Upper lobe of left lung (tissue), 6 donors: Measurements from ENCODE around the gene UBE2N. TPM values are rescaled to one million over a fixed set of nuclear protein-coding genes. Genes with fewer than 3 reads are reported as not detected.
A peak's percentile ranks its signal among the peaks of the same experiment; 100 is the strongest.
"Not testable (repeated sequence)": the region's sequence is repeated elsewhere in the genome, so short reads cannot be mapped to it uniquely, and the experiment has no call there.

Experiments used
- ATAC-seq, 2 donors: fragments of 200-7000 bp; cut with Tn5 transposase; one replicate each; pipeline ENCODE4 v1.9.1; 2022; ENCODE audit warnings: mild to moderate bottlenecking in 2 of 2, moderate library complexity in 2 of 2; ENCODE audit not compliant: low FRiP score in 2 of 2
- DNase-seq, 2 donors: peaks; one replicate each; pipeline ENCODE4 v3.0.0-alpha.2; 2019 to 2020
- H3K27ac ChIP-seq, 4 donors: fragments of 200-600 bp; sonication (generic); one replicate each; pipeline ENCODE4 v1.5.1; 2016 to 2019
- H3K27me3 ChIP-seq, 4 donors: fragments of 200-600 bp; sonication (generic); one replicate each; pipeline ENCODE4 v1.5.1; 2017 to 2019
- H3K36me3 ChIP-seq, 4 donors: fragments of 200-600 bp; sonication (generic); one replicate each; pipeline ENCODE4 v1.5.1; 2016 to 2019
- H3K4me1 ChIP-seq, 4 donors: fragments of 200-600 bp; sonication (generic); one replicate each; pipeline ENCODE4 v1.5.1; 2018 to 2019
- H3K4me3 ChIP-seq, 4 donors: fragments of 200-600 bp; sonication (generic); one replicate each; pipeline ENCODE4 v1.5.1; 2017 to 2019; ENCODE audit warnings: mild to moderate bottlenecking in 2 of 4, moderate library complexity in 1 of 4
- H3K9me3 ChIP-seq, 4 donors: fragments of 200-600 bp; sonication (generic); one replicate each; pipeline ENCODE4 v1.5.1; 2018 to 2019
- EP300 ChIP-seq, 4 donors: sonication (generic); formaldehyde crosslinking; IDR thresholded peaks; one replicate each; pipeline ENCODE4 v1.5.1; 2017; ENCODE audit warnings: antibody characterized with exemption in 4 of 4, control low read depth in 2 of 4
- POLR2A ChIP-seq, 4 donors: fragments of 450-650 bp; IDR thresholded peaks; one replicate each; pipeline ENCODE4 v1.5.1; 2016 to 2017; ENCODE audit warnings: antibody characterized with exemption in 4 of 4, mild to moderate bottlenecking in 2 of 4
- POLR2AphosphoS5 ChIP-seq, 2 donors: sonication (generic); formaldehyde crosslinking; IDR thresholded peaks; one replicate each; pipeline ENCODE4 v1.5.1; 2017; ENCODE audit warnings: antibody characterized with exemption in 2 of 2
- WGBS, 2 donors: methylation state at CpG; one replicate each; pipeline ENCODE4 v1.1.5; 2017 to 2018; 5-methylcytosine and 5-hydroxymethylcytosine counted together
- total RNA-seq, 6 donors: library from RNA; depleted of rRNA in 4 of 6; stranded (reverse); fragments of >200 nt in 4 of 6; gene quantifications; one replicate each; pipeline versions ENCODE4 v1.1.0 to v1.2.1, GENCODE V29; 2016 to 2021
- TF ChIP-seq, protein P1 (sequence below), 6 experiments: fragments of 450-650 bp in 4 of 6; fragments of 200-600 bp in 2 of 6; sonication (generic) in 2 of 6; IDR thresholded peaks; one replicate each; pipeline ENCODE4 v1.5.1; 2016 to 2019; ENCODE audit warnings: antibody characterized with exemption in 6 of 6
- donor health status: DM: no; HTN: no; CAD: no; lungs with moderate emphysema.
- donor health status: DM: no; HTN: yes; CAD: no; lungs with severe emphysema.

Gene UBE2N
- total RNA-seq, 6 donors from 2014 or later = 10.0 to 78.1 (median 46.3) TPM

DNA sequence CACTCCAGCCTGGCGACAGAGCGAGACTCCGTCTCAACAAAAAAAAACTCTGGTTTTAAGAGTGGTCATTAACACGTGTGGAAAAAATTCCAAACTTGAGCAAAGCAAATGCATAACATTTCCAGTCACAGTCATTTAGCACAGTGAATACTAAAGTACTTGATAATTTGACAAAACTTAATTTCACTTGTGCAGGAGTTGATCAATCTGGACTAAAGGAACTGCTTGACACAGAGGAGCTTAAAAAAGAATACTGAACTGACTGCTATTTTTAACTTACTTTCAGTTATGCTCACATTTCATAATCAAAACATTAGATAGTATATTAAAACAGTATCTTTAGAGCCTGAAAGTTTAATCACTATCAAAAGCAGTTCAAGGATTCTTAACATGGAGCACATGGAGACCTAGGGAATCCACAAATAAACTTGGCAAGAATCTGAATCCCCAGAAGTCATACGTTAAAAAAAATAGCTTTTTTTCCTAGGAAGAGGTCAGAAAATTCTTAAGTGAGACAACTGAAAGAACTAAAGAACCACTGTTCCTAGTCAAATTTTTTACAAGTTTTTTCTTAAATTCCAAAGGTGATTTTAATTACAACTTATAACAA is 7.4 kb downstream of the UBE2N start:
- Histone ChIP-seq H3K27ac (peak overlapping the region in 3 of 4 donors; percentile 4 to 49 (median 7)), H3K4me1 (peaks cover 20 to 66% (median 37%) of the 10 kb centered on the region in 4 donors), H3K9me3 (no peaks in the 10 kb centered on the region), H3K4me3 (no peak overlapping the region), H3K27me3 (no peaks in the 10 kb centered on the region), H3K36me3 (no peaks in the 10 kb centered on the region)
- DNase-seq = no peak
- TF ChIP-seq POLR2A (IDR thresholded peaks at IDR 0.05) (no peak), POLR2AphosphoS5 (IDR thresholded peaks at IDR 0.05) (no peak), EP300 (IDR thresholded peaks at IDR 0.05) (no peak)
- TF ChIP-seq, protein P1, sequence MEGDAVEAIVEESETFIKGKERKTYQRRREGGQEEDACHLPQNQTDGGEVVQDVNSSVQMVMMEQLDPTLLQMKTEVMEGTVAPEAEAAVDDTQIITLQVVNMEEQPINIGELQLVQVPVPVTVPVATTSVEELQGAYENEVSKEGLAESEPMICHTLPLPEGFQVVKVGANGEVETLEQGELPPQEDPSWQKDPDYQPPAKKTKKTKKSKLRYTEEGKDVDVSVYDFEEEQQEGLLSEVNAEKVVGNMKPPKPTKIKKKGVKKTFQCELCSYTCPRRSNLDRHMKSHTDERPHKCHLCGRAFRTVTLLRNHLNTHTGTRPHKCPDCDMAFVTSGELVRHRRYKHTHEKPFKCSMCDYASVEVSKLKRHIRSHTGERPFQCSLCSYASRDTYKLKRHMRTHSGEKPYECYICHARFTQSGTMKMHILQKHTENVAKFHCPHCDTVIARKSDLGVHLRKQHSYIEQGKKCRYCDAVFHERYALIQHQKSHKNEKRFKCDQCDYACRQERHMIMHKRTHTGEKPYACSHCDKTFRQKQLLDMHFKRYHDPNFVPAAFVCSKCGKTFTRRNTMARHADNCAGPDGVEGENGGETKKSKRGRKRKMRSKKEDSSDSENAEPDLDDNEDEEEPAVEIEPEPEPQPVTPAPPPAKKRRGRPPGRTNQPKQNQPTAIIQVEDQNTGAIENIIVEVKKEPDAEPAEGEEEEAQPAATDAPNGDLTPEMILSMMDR (IDR thresholded peaks at IDR 0.05) = no peak
- ATAC-seq = peak in 1 of 2 donors; percentile 32
- 51 to 57% methylated on average over 5 of the region's 5 CpGs for WGBS, 2 donors

DNA sequence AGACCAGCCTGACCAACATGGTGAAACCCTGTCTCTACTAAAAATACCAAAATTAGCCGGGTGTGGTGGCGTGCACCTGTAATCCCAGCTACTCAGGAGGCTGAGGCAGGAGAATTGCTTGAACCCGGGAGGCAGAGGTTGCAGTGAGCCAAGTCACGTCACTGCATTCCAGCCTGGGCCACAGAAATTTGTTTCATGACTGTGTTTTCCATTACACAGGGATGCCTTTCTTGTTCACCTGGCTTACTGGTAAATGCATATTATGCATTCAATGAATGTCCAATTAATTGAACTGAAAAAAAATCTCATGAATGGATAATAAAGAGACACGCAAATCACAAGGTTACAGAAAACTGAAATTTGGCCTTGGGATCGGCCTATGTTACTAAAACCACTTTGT is 9.7 kb downstream of the UBE2N start:
- 86 to 95% methylated on average over 6 of the region's 6 CpGs for WGBS, 2 donors
- not testable (repeated sequence) for H3K27ac ChIP-seq, DNase-seq, H3K27me3 ChIP-seq, ATAC-seq, H3K4me3 ChIP-seq, H3K36me3 ChIP-seq, H3K9me3 ChIP-seq
- H3K4me1 ChIP-seq = peaks cover 21 to 65% (median 41%) of the 10 kb centered on the region in 4 donors

DNA sequence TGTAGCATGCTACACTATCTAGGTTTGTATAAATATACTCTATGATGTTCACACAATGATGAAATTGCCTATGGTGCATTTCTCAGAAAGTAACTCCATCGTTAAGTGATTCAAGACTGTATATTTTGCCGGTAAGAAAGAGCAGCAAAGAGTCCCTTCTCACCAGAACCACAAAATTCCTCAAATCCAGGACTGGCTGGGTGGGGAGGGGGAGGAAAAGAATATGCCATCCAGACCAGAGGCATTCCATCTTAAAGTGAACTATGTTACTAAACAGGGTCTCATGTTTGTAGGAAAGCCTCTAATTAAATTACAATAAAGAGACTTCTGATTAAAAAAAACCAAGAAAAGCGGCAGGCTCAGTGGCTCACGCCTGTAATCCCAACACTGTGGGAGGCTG is 11.5 kb downstream of the UBE2N start:
- H3K27ac ChIP-seq = no peak overlapping the region
- no peak for DNase-seq
- H3K27me3 ChIP-seq = no peaks in the 10 kb centered on the region
- H3K4me3 ChIP-seq = no peak overlapping the region
- H3K4me1 ChIP-seq = peaks cover 38 to 71% (median 55%) of the 10 kb centered on the region in 4 donors
- ATAC-seq = no peak
- TF ChIP-seq, protein P1 (IDR thresholded peaks at IDR 0.05) = no peak
- TF ChIP-seq EP300 (IDR thresholded peaks at IDR 0.05) = no peak
- TF ChIP-seq POLR2AphosphoS5 (IDR thresholded peaks at IDR 0.05) = no peak
- TF ChIP-seq POLR2A (IDR thresholded peaks at IDR 0.05) = no peak
- 73 to 75% methylated on average over 4 of the region's 4 CpGs for WGBS, 2 donors
- H3K36me3 ChIP-seq = no peaks in the 10 kb centered on the region
- H3K9me3 ChIP-seq = no peaks in the 10 kb centered on the region

DNA sequence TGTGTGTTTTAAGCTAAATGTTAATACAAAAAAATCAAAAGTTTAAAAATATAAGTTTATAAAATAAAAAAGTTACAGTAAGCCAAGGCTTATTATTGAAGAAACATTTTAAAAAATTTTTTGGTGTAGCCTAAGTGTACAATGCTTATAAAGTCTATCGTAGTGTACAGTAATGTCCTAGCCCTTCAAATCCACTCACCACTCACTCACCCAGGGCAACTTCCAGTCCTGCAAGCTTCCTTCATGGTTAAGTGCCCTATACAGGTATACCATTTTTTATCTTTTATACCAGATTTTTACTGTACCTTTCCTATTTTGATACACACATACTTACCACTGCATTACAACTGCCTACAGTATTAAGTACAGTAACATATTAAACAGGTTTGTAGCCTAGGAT is 11.9 kb downstream of the UBE2N start:
- Histone ChIP-seq H3K36me3 (no peaks in the 10 kb centered on the region), H3K9me3 (no peaks in the 10 kb centered on the region), H3K27ac (no peak overlapping the region), H3K4me1 (peaks cover 40 to 68% (median 55%) of the 10 kb centered on the region in 4 donors), H3K4me3 (no peak overlapping the region), H3K27me3 (no peaks in the 10 kb centered on the region)
- TF ChIP-seq POLR2A (IDR thresholded peaks at IDR 0.05) (no peak), EP300 (IDR thresholded peaks at IDR 0.05) (no peak)
- ATAC-seq (no peak), DNase-seq (no peak)
- WGBS, 2 donors = 48 to 65% methylated on average over 1 of the region's 1 CpG

DNA sequence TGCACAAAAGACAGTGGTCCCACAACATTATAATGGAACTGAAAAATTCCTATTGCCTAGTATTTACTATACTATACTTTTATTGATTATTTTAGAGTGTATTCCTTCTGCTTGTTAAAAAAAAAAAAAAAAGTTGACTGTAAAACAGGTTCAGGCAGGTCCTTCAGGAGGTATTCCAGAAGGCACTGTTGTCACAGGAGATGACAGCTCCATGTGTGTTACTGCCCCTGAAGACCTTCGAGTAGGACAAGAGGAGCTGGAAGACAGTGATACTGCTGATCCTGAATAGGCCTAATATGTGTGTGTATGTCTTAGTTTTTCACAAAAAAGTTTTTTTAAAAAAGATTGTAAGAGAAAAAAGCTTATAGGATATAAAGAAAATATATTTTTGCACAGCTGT is 12.3 kb downstream of the UBE2N start:
- no peaks in the 10 kb centered on the region for H3K27me3 ChIP-seq
- no peaks in the 10 kb centered on the region for H3K36me3 ChIP-seq
- TF ChIP-seq POLR2AphosphoS5 (IDR thresholded peaks at IDR 0.05) (no peak), POLR2A (IDR thresholded peaks at IDR 0.05) (no peak), EP300 (IDR thresholded peaks at IDR 0.05) (no peak)
- TF ChIP-seq, protein P1 (IDR thresholded peaks at IDR 0.05) = no peak
- no peak for DNase-seq
- H3K4me3 ChIP-seq = no peak overlapping the region
- H3K27ac ChIP-seq = no peak overlapping the region
- no peaks in the 10 kb centered on the region for H3K9me3 ChIP-seq
- H3K4me1 ChIP-seq = peaks cover 38 to 67% (median 54%) of the 10 kb centered on the region in 4 donors
- 66 to 73% methylated on average over 1 of the region's 1 CpG for WGBS, 2 donors
- no peak for ATAC-seq
